NB4 (cell line): Measurements from ENCODE around the gene TRIM62.

Experiments
- MYC ChIP-seq: IDR thresholded peaks from 2 replicates; pipeline ENCODE4 v1.6.1; 2011; ENCODE audit warnings: low read depth, low read length
- POLR2A ChIP-seq: IDR thresholded peaks from 2 replicates; pipeline ENCODE4 v1.6.1; 2011; ENCODE audit warnings: mild to moderate bottlenecking; ENCODE audit not compliant: insufficient read length; ENCODE audit errors: extremely low read depth
- TF ChIP-seq, protein P1 (sequence below): IDR thresholded peaks from one replicate; pipeline ENCODE4 v1.5.1; 2012; ENCODE audit warnings: low read depth, low read length

DNA sequence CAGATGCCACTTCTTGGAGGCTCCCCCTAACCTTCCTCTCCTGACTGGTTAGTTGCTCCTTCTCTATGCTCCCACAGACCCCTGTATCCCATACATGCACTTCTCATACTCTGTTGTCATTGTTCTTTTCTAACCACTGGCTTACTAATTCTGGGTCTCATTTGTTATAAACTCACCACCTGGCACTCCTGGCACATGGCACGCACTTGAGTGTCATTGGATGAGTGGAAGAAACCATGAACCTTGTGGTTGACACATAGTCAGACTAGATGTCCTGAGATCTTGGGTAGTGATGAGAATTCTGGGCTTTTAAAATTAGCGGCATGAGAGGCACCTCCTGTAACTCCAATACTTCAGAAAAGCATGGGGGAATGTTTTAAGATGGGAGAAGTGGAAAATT is 49.3 kb downstream of the TRIM62 start:
- TF ChIP-seq POLR2A (no peak), MYC (no peak)
- TF ChIP-seq, protein P1, sequence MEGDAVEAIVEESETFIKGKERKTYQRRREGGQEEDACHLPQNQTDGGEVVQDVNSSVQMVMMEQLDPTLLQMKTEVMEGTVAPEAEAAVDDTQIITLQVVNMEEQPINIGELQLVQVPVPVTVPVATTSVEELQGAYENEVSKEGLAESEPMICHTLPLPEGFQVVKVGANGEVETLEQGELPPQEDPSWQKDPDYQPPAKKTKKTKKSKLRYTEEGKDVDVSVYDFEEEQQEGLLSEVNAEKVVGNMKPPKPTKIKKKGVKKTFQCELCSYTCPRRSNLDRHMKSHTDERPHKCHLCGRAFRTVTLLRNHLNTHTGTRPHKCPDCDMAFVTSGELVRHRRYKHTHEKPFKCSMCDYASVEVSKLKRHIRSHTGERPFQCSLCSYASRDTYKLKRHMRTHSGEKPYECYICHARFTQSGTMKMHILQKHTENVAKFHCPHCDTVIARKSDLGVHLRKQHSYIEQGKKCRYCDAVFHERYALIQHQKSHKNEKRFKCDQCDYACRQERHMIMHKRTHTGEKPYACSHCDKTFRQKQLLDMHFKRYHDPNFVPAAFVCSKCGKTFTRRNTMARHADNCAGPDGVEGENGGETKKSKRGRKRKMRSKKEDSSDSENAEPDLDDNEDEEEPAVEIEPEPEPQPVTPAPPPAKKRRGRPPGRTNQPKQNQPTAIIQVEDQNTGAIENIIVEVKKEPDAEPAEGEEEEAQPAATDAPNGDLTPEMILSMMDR = no peak
